HepG2 (cell line): ENCODE data around the gene NEUROD1. TPM values are rescaled to one million over a fixed set of nuclear protein-coding genes. Genes with fewer than 3 reads are reported as not detected.

ENCODE experiments used
- ATAC-seq: fragments of 200-7000 bp; cut with Tn5 transposase; 3 replicates; pipeline ENCODE4 v1.9.1; 2020; ENCODE audit warnings: mild to moderate bottlenecking, moderate library complexity
- BruUV-seq: library from RNA; stranded (reverse); fragments of 400-500 nt; replicated peaks from 2 replicates; lab custom pipeline; 2021; lab: Mats Ljungman, UMichigan
- CTCF ChIA-PET: fragments of 300-600 bp; formaldehyde crosslinking; extraction: SDS; loops from one replicate; lab custom pipeline; 2021; ENCODE audit warnings: low total read pairs, inconsistent platforms, low intra/inter-chr PET ratio; lab: Yijun Ruan, JAX
- POLR2A ChIA-PET: fragments of 350-600 bp; sonication (Branson Sonifier 250); formaldehyde crosslinking; loops from one replicate; lab custom pipeline; 2020; ENCODE audit warnings: antibody characterized with exemption, inconsistent platforms; lab: Yijun Ruan, JAX
- DNase-seq: peaks from one replicate; pipeline ENCODE4 v3.0.0-alpha.2; 2015; ENCODE audit warnings: low spot score
- FAIRE-seq: peaks from 3 replicates; lab custom pipeline; 2011; peaks lifted over from hg19 to GRCh38; lab: Jason Lieb, UNC
- H2AFZ ChIP-seq: one replicate; pipeline ENCODE4 v1.6.1; 2011; ENCODE audit warnings: low read length, inconsistent platforms
- H3K27ac ChIP-seq: fragments of 300-600 bp; 3 replicates; pipeline ENCODE4 v1.8.0; 2011; ENCODE audit warnings: mixed run types, mild to moderate bottlenecking, mixed read lengths, low read length, inconsistent platforms; ENCODE audit not compliant: insufficient read depth; ENCODE audit errors: extremely low read length
- H3K27me3 ChIP-seq, 2 experiments: fragments of 200-600 bp in 1 of 2; 2 replicates in 1 of 2; 3 replicates in 1 of 2; pipeline versions ENCODE4 v1.6.0 to v1.8.0; 2011; ENCODE audit warnings: low read length in 2 of 2, mild to moderate bottlenecking in 2 of 2, moderate library complexity in 2 of 2, inconsistent platforms in 1 of 2; ENCODE audit not compliant: insufficient read depth in 2 of 2, control insufficient read depth in 1 of 2
- H3K36me3 ChIP-seq, 2 experiments: fragments of 200-600 bp in 1 of 2; replicated peaks in 1 of 2; 2 replicates in 1 of 2; 3 replicates in 1 of 2; pipeline versions ENCODE4 v1.5.1 to v1.8.0; 2011; ENCODE audit warnings: low read length in 2 of 2, inconsistent platforms in 1 of 2; ENCODE audit not compliant: insufficient read depth in 2 of 2, control insufficient read depth in 1 of 2
- H3K4me1 ChIP-seq: 2 replicates; pipeline ENCODE4 v1.5.1; 2012; ENCODE audit warnings: low read length, inconsistent platforms; ENCODE audit not compliant: insufficient read depth
- H3K4me2 ChIP-seq: 2 replicates; pipeline ENCODE4 v1.6.0; 2011; ENCODE audit warnings: low read depth, low read length, inconsistent platforms
- H3K4me3 ChIP-seq, 3 experiments: fragments of 200-600 bp in 1 of 3; sonication (generic), shearing (Covaris generic) in 1 of 3; replicated peaks in 1 of 3; 2 replicates each; pipeline ENCODE4 v1.5.1; 2011 to 2016; ENCODE audit warnings: low read length in 3 of 3, inconsistent platforms in 2 of 3, low read depth in 2 of 3, mild to moderate bottlenecking in 2 of 3, control low read depth in 1 of 3, mixed read lengths in 1 of 3; ENCODE audit not compliant: insufficient read depth in 1 of 3
- H3K79me2 ChIP-seq: one replicate; pipeline ENCODE4 v1.6.1; 2011; ENCODE audit warnings: low read length, inconsistent platforms; ENCODE audit not compliant: insufficient read depth
- H3K9ac ChIP-seq: 2 replicates; pipeline ENCODE4 v1.6.0; 2011; ENCODE audit warnings: mild to moderate bottlenecking, low read depth, low read length, inconsistent platforms; ENCODE audit not compliant: insufficient read depth
- H3K9me3 ChIP-seq: 2 replicates; pipeline ENCODE4 v1.5.1; 2012; ENCODE audit warnings: mild to moderate bottlenecking, low read length
- H4K20me1 ChIP-seq: 2 replicates; pipeline ENCODE4 v1.6.0; 2011; ENCODE audit warnings: inconsistent platforms, mild to moderate bottlenecking, low read length, moderate library complexity; ENCODE audit not compliant: insufficient read depth
- ARID5B ChIP-seq: IDR thresholded peaks from 2 replicates; pipeline ENCODE4 v1.4.0; 2020; ENCODE audit warnings: mild to moderate bottlenecking, missing genetic modification reagents
- CHCHD3 ChIP-seq: sonication (generic); formaldehyde crosslinking; IDR thresholded peaks from 2 replicates; pipeline ENCODE4 v1.8.0; 2022; ENCODE audit warnings: mild to moderate bottlenecking, missing genetic modification reagents, moderate library complexity
- DPF2 ChIP-seq: sonication (generic); formaldehyde crosslinking; IDR thresholded peaks from 2 replicates; pipeline ENCODE4 v1.4.0; 2020; ENCODE audit warnings: mild to moderate bottlenecking, low read depth, missing genetic modification reagents, borderline replicate concordance
- E2F2 ChIP-seq: sonication (generic); formaldehyde crosslinking; IDR thresholded peaks from 2 replicates; pipeline ENCODE4 v1.4.0; 2020; ENCODE audit warnings: missing genetic modification reagents, borderline replicate concordance
- HNF4A ChIP-seq: sonication (generic); formaldehyde crosslinking; IDR thresholded peaks from 2 replicates; pipeline ENCODE4 v1.4.0; 2020; ENCODE audit warnings: missing genetic modification reagents
- IRF1 ChIP-seq: sonication (generic); formaldehyde crosslinking; IDR thresholded peaks from 2 replicates; pipeline ENCODE4 v1.4.0; 2020; ENCODE audit warnings: low read depth, mild to moderate bottlenecking, missing genetic modification reagents
- KDM5A ChIP-seq: fragments of 200-600 bp; sonication (generic); IDR thresholded peaks from 2 replicates; pipeline ENCODE4 v1.7.0; 2018; ENCODE audit warnings: antibody characterized with exemption, mild to moderate bottlenecking, low read length, borderline replicate concordance
- ZNF224 ChIP-seq: sonication (generic); formaldehyde crosslinking; IDR thresholded peaks from 2 replicates; pipeline ENCODE4 v1.5.0; 2020; ENCODE audit warnings: mild to moderate bottlenecking, missing genetic modification reagents
- ZNF333 ChIP-seq: sonication (generic); formaldehyde crosslinking; IDR thresholded peaks from 2 replicates; pipeline ENCODE4 v1.4.0; 2020; ENCODE audit warnings: mild to moderate bottlenecking, missing genetic modification reagents, borderline replicate concordance
- ZNF552 ChIP-seq: sonication (generic); formaldehyde crosslinking; IDR thresholded peaks from 2 replicates; pipeline ENCODE4 v1.9.0; 2022; ENCODE audit warnings: missing genetic modification reagents, mild to moderate bottlenecking, borderline replicate concordance
- WGBS: methylation state at CpG from one replicate; pipeline ENCODE4 v1.1.6; 2017; ENCODE audit warnings: low lambda C conversion rate; 5-methylcytosine and 5-hydroxymethylcytosine counted together
- in situ Hi-C: cut with HindIII; loops from 2 replicates; pipeline ENCODE4 v1.10.0; 2017; ENCODE audit warnings: low pct_unique_long_range_greater_than_20kb; ENCODE audit not compliant: extremely low pct_ligation_motif_present
- intact Hi-C: fragments of 100-400 bp; cut with micrococcal nuclease; formaldehyde crosslinking; loops from one replicate; pipeline ENCODE4 v1.10.0; 2022; ENCODE audit not compliant: unreplicated experiment
- polyA plus RNA-seq, 8 experiments: library from polyadenylated mRNA; depleted of rRNA in 3 of 8; stranded (reverse) in 7 of 8; unstranded in 1 of 8; fragments of >200 nt; fragmentation: Illumina TruSeq in 4 of 8; extraction: Trizol in 4 of 8; gene quantifications; 2 replicates each; pipeline versions ENCODE4 v1.2.1 to v1.2.3, GENCODE V29; 2011 to 2016; ENCODE audit warnings: low read depth in 4 of 8, missing spikeins in 1 of 8, mixed read lengths in 1 of 8; ENCODE audit not compliant: insufficient read depth in 1 of 8
- total RNA-seq, 5 experiments: library from RNA; depleted of rRNA; stranded (reverse); fragments of >200 nt; fragmentation: Illumina TruSeq; extraction: Trizol; gene quantifications; 2 replicates each; pipeline ENCODE4 v1.2.3, GENCODE V29; 2016; ENCODE audit warnings: low read depth in 1 of 5
- TF ChIP-seq, protein P1 (sequence below), 2 experiments: IDR thresholded peaks; 2 replicates each; pipeline ENCODE4 v1.6.1; 2011 to 2012; ENCODE audit warnings: low read length in 2 of 2, borderline replicate concordance in 1 of 2, low read depth in 1 of 2, mild to moderate bottlenecking in 1 of 2, moderate library complexity in 1 of 2

Gene NEUROD1
- total and polyA plus RNA-seq, 2 of the 13 experiments (the other 11 are each of a cell fraction or from before 2014, with no cell fraction given): not detected

GRCh38 chr2:181648478-181649155 lies 31.7 kb downstream of the NEUROD1 start (continued):
- TF ChIP-seq, protein P1, sequence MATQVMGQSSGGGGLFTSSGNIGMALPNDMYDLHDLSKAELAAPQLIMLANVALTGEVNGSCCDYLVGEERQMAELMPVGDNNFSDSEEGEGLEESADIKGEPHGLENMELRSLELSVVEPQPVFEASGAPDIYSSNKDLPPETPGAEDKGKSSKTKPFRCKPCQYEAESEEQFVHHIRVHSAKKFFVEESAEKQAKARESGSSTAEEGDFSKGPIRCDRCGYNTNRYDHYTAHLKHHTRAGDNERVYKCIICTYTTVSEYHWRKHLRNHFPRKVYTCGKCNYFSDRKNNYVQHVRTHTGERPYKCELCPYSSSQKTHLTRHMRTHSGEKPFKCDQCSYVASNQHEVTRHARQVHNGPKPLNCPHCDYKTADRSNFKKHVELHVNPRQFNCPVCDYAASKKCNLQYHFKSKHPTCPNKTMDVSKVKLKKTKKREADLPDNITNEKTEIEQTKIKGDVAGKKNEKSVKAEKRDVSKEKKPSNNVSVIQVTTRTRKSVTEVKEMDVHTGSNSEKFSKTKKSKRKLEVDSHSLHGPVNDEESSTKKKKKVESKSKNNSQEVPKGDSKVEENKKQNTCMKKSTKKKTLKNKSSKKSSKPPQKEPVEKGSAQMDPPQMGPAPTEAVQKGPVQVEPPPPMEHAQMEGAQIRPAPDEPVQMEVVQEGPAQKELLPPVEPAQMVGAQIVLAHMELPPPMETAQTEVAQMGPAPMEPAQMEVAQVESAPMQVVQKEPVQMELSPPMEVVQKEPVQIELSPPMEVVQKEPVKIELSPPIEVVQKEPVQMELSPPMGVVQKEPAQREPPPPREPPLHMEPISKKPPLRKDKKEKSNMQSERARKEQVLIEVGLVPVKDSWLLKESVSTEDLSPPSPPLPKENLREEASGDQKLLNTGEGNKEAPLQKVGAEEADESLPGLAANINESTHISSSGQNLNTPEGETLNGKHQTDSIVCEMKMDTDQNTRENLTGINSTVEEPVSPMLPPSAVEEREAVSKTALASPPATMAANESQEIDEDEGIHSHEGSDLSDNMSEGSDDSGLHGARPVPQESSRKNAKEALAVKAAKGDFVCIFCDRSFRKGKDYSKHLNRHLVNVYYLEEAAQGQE (IDR thresholded peaks at IDR 0.05; ENCODE audit: borderline replicate concordance in 1 of 2, low read depth in 1 of 2, low read length in 2 of 2): no peak
- TF ChIP-seq ZNF552 (CRISPR knock-in tag): no peak

GRCh38 chr2:181646415-181646987 lies 33.8 kb downstream of the NEUROD1 start:
- no peak overlapping the region for H3K27ac ChIP-seq
- 0 out of 2 replicates have a peak, but pooled peaks cover 5% of the 10 kb centered on the region for H3K4me1 ChIP-seq
- H3K9me3 ChIP-seq: no peaks in the 10 kb centered on the region
- no peak for DNase-seq
- H3K9ac ChIP-seq: no peak overlapping the region
- H3K4me2 ChIP-seq: no peak overlapping the region
- no peak overlapping the region for H2AFZ ChIP-seq
- intact Hi-C loops (no loop called here), in situ Hi-C loops (no loop called here)
- POLR2A ChIA-PET: no interaction called here
- H3K4me3 ChIP-seq: no peak overlapping the region
- no peak for FAIRE-seq
- H4K20me1 ChIP-seq: no peaks in the 10 kb centered on the region
- H3K27me3 ChIP-seq: no peaks in the 10 kb centered on the region
- no peak for ATAC-seq
- CTCF ChIA-PET: no interaction called here
- no peaks in the 10 kb centered on the region for H3K36me3 ChIP-seq
- BruUV-seq: no TSS peak
- WGBS: 9% methylated on average over 1 of the region's 1 CpG
- H3K79me2 ChIP-seq: no peaks in the 10 kb centered on the region
- TF ChIP-seq DPF2 (no peak), IRF1 (CRISPR knock-in tag) (no peak), ZNF224 (no peak), E2F2 (no peak), KDM5A (no peak), ZNF333 (CRISPR knock-in tag) (no peak), CHCHD3 (CRISPR knock-in tag) (no peak), ARID5B (CRISPR knock-in tag) (no peak), HNF4A (CRISPR knock-in tag) (no peak)
